ENCODE data around the gene KRT86.

KRT86 gene

DNA sequence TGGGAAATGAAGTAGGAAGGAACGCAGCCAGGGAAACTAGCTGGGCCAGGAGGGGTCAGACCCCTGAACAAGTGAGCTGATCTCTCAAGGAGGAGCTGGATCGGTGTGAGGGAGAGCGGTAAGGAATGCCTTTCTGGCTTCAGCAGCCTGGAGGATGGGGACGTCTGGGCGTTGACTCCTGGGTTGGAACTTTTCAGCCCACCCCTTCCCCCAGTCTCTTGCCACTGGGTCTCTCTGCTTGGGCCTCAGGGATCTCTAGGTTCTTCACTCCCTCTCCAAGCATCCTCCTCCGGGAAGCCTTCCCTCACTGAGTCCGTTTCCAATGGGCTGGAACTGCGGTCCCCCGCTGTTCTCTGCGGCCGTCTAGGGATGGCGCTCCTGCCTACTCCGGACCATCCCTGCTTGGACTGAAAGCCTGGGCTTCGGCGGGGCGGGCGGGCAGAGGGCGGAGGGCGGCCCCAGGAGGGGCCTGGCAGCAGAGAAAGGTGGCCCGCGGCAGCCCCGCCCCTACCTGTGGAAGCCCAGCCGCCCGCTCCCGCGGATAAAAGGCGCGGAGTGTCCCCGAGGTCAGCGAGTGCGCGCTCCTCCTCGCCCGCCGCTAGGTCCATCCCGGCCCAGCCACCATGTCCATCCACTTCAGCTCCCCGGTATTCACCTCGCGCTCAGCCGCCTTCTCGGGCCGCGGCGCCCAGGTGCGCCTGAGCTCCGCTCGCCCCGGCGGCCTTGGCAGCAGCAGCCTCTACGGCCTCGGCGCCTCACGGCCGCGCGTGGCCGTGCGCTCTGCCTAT lies 41.6 kb upstream of the KRT86 start, which contains the start of gene KRT7:
TSS of gene KRT7 (plus strand) at position 570 of the 788 bp plus-strand sequence. CDS start at position 624, 54 bp downstream.
- Histone ChIP-seq H3K9me3 (ENCODE audit: control insufficient read depth, insufficient read depth, low read depth, low read length) (no peaks in the 10 kb centered on the region), H3K27ac (ENCODE audit: low read depth, low read length) (no peak within 1 kb of the TSS), H3K36me3 (ENCODE audit: control insufficient read depth, insufficient read depth, low read length) (no peaks in the 10 kb centered on the region), H3K4me1 (ENCODE audit: control insufficient read depth, insufficient read depth, low read length) (peaks cover 39% of the 10 kb centered on the region), H3K9ac (ENCODE audit: low read length) (peak within 1 kb of the TSS; percentile 5), H3K4me3 (ENCODE audit: low read depth, low read length) (peak within 1 kb of the TSS; percentile 61), H3K27me3 (ENCODE audit: control insufficient read depth, insufficient read depth, low read length) (peaks cover 77% of the 10 kb centered on the region)

DNA sequence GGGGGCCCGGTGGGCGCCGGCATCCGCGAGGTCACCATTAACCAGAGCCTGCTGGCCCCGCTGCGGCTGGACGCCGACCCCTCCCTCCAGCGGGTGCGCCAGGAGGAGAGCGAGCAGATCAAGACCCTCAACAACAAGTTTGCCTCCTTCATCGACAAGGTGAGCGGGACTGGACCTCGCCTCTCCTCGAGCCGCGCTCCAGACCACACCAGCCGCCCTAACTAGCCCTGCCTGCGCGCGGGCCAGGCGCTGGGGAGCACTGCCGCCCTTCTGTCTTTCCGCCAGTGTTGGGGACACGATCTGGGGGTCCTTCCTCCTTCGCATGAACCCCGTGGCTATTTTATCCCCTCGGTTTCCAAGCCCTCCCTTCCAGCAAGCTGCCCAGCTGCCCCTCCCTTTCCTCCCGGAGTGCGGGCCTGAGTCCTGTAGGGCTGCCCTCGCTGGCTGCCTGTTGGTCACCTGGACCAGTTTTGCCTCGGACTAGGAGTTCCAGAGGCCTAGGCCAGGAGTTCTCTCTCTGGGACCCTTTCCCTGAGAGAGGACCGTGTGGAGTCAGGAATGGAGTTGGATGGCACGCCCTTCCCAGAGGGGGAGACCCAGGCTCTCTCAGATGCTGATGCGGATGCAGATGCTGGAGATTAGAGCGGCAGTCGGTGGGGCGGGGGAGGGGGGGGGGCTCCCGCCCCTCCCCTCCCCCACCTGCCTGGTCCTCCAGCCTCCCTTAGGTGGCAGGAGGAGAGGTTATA lies 40.8 kb upstream of the KRT86 start:
- peak overlapping the region; percentile 5 for H3K9ac ChIP-seq (ENCODE audit: low read length)
- H3K27ac ChIP-seq (ENCODE audit: low read depth, low read length), result no peak overlapping the region
- H3K4me1 ChIP-seq (ENCODE audit: control insufficient read depth, insufficient read depth, low read length), result peaks cover 46% of the 10 kb centered on the region
- H3K36me3 ChIP-seq (ENCODE audit: control insufficient read depth, insufficient read depth, low read length), result no peaks in the 10 kb centered on the region
- peaks cover 77% of the 10 kb centered on the region for H3K27me3 ChIP-seq (ENCODE audit: control insufficient read depth, insufficient read depth, low read length)
- no peaks in the 10 kb centered on the region for H3K9me3 ChIP-seq (ENCODE audit: control insufficient read depth, insufficient read depth, low read depth, low read length)
- H3K4me3 ChIP-seq (ENCODE audit: low read depth, low read length), result peak overlapping the region; percentile 61

DNA sequence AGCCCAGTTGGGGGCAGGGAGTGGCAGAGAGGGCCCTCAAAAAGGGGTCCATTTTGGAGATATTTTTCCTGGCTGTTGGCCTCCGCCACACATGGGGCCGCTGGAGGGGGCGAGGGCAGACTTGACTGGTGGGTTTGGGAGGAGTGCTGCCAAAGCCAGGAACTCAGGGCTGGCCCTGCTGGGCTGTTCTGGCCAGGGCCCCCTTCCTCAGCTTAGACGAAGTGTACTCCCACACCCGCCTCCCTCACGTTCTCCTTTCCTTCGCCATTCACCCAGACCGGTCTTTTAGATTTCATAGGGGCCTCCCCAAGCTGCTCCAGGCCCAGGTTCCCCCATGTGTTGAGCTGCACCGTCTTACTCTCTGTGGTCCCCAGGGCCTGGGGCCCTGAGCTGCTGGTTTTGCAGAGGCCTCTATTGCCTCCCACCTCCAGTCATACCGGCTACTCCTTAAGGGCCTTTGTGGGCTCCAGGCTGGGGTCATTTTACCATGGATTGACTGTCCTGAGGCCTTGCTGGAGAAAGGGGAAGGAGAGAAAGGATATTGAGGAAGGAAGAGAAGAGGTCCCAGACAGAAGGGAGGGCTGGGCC lies 40.1 kb upstream of the KRT86 start:
- Histone ChIP-seq H3K9ac (ENCODE audit: low read length) (no peak overlapping the region), H3K9me3 (ENCODE audit: control insufficient read depth, insufficient read depth, low read depth, low read length) (no peaks in the 10 kb centered on the region), H3K36me3 (ENCODE audit: control insufficient read depth, insufficient read depth, low read length) (no peaks in the 10 kb centered on the region), H3K4me1 (ENCODE audit: control insufficient read depth, insufficient read depth, low read length) (peaks cover 46% of the 10 kb centered on the region), H3K27me3 (ENCODE audit: control insufficient read depth, insufficient read depth, low read length) (peaks cover 72% of the 10 kb centered on the region), H3K27ac (ENCODE audit: low read depth, low read length) (no peak overlapping the region), H3K4me3 (ENCODE audit: low read depth, low read length) (no peak overlapping the region)

DNA sequence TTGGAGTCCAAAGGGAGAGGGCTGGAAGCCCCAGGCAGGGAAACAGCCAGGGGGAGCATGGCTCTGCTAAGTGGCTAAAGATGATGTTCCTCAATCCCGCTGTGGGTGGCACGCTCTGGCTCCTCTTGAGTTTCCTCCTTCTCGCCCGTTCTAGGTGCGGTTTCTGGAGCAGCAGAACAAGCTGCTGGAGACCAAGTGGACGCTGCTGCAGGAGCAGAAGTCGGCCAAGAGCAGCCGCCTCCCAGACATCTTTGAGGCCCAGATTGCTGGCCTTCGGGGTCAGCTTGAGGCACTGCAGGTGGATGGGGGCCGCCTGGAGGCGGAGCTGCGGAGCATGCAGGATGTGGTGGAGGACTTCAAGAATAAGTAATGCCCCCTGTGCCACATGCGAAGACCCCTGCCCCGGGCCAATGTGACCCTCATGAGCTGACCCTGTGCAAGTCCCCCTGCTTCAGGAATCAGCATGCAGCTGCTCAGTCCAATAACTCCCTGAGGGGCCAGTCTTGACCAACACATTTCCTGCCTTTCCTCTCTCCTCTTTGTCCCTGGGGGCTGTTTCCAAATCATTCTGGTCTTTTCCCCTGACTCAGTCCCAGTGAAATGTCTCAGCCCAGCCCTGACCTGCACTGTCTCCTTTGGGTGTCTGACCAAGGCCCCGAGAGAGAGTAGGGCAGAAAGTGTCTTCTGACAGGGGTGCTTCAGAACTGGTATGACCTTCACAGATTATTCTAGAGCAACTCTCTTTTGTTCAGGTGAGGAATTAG lies 39.3 kb upstream of the KRT86 start:
- no peaks in the 10 kb centered on the region for H3K9me3 ChIP-seq (ENCODE audit: control insufficient read depth, insufficient read depth, low read depth, low read length)
- H3K9ac ChIP-seq (ENCODE audit: low read length), result no peak overlapping the region
- peaks cover 63% of the 10 kb centered on the region for H3K27me3 ChIP-seq (ENCODE audit: control insufficient read depth, insufficient read depth, low read length)
- no peak overlapping the region for H3K27ac ChIP-seq (ENCODE audit: low read depth, low read length)
- no peak overlapping the region for H3K4me3 ChIP-seq (ENCODE audit: low read depth, low read length)
- peaks cover 46% of the 10 kb centered on the region for H3K4me1 ChIP-seq (ENCODE audit: control insufficient read depth, insufficient read depth, low read length)
- no peaks in the 10 kb centered on the region for H3K36me3 ChIP-seq (ENCODE audit: control insufficient read depth, insufficient read depth, low read length)

DNA sequence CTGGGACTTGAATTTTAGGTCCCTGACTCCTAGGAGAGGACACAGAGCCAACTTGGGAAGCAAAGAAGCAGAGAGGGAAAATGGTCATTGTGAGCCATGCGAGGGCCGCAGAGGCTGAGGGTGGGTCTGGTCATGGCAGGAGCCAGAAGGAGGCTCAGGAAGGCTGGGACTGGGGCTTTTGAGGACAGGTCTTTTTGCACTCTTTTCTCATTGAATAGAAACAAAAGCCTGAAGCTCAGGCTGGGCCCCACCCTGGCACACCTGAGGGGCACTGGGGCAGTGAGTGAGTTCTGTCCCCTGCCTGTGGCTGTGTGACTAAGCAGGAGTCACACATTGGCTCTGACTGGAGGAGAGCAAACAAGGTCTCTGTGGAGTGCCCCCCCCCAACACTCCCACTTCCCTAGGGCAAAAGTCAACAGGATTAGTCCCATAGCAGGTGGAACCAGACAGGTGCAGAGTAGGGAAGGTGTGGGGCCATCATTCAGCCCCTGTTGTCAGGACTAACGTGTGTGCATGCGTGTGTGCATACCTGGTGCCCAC lies 38.6 kb upstream of the KRT86 start:
- Histone ChIP-seq H3K36me3 (ENCODE audit: control insufficient read depth, insufficient read depth, low read length) (no peaks in the 10 kb centered on the region), H3K4me3 (ENCODE audit: low read depth, low read length) (no peak overlapping the region), H3K9ac (ENCODE audit: low read length) (no peak overlapping the region), H3K27me3 (ENCODE audit: control insufficient read depth, insufficient read depth, low read length) (peaks cover 56% of the 10 kb centered on the region), H3K9me3 (ENCODE audit: control insufficient read depth, insufficient read depth, low read depth, low read length) (no peaks in the 10 kb centered on the region), H3K27ac (ENCODE audit: low read depth, low read length) (no peak overlapping the region), H3K4me1 (ENCODE audit: control insufficient read depth, insufficient read depth, low read length) (peaks cover 46% of the 10 kb centered on the region)

DNA sequence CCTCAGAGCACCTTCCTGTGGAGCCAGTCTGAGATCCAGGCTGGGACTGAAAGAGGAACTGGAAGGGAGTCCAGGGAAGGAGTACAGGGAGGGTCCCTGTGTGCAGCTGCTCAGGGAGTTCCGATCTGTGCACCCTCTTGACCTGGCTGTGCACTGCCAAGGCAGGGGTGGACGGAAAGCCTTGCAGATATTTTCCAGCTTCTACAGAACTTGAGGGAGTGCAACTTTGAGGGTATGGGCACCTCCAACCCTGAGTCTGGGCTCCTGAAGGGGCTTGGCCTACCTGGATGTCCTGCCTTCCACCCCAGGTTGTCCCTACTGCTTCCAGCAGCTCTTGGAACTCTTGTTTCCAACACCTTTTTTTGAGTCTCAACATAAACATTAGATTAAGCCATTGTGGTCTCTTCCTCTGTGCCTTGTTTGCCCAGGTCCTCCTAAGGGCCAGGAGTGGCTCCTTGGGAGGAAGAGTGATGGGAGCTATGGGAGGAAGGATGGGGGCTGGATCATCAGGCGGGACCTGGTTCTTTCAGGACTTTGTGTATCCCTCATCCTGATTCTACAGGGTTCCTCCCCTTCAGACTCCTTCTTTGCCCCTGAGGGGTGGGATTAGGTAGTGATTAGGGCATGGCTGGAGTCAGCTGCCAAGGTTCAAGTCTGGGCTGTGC lies 37.9 kb upstream of the KRT86 start:
- H3K4me1 ChIP-seq (ENCODE audit: control insufficient read depth, insufficient read depth, low read length), result peaks cover 42% of the 10 kb centered on the region
- H3K27me3 ChIP-seq (ENCODE audit: control insufficient read depth, insufficient read depth, low read length), result peaks cover 50% of the 10 kb centered on the region
- H3K27ac ChIP-seq (ENCODE audit: low read depth, low read length), result no peak overlapping the region
- H3K9me3 ChIP-seq (ENCODE audit: control insufficient read depth, insufficient read depth, low read depth, low read length), result no peaks in the 10 kb centered on the region
- H3K9ac ChIP-seq (ENCODE audit: low read length), result no peak overlapping the region
- no peaks in the 10 kb centered on the region for H3K36me3 ChIP-seq (ENCODE audit: control insufficient read depth, insufficient read depth, low read length)
- no peak overlapping the region for H3K4me3 ChIP-seq (ENCODE audit: low read depth, low read length)

DNA sequence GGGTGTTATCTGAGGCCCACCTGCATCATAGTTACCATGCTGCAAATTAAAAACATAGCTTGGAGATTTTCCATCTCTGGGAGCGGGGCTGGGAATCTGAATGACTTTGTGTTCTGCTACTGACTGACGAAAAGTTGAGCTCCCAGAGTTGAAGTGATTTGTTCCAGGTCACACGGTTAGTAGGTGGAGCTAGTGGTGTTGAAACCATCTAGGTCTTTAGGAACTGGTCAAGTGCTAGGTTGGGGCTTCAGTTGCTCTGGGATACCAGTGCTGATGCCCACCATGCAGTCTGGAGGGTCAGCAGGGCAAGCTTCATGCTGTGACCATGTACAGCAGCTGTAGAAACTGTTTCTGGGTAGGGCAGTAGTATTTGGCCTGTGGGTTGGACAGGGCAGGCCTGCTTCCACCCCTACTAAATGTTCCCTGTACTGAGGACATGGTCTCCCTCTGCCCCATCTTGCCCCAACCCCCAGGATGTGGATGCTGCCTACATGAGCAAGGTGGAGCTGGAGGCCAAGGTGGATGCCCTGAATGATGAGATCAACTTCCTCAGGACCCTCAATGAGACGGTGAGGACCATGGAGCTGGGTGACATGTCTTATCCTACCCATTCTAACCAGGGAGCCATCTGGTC lies 36.1 kb upstream of the KRT86 start:
- no peak overlapping the region for H3K9ac ChIP-seq (ENCODE audit: low read length)
- no peaks in the 10 kb centered on the region for H3K36me3 ChIP-seq (ENCODE audit: control insufficient read depth, insufficient read depth, low read length)
- H3K4me1 ChIP-seq (ENCODE audit: control insufficient read depth, insufficient read depth, low read length), result peaks cover 32% of the 10 kb centered on the region
- peaks cover 31% of the 10 kb centered on the region for H3K27me3 ChIP-seq (ENCODE audit: control insufficient read depth, insufficient read depth, low read length)
- no peaks in the 10 kb centered on the region for H3K9me3 ChIP-seq (ENCODE audit: control insufficient read depth, insufficient read depth, low read depth, low read length)
- no peak overlapping the region for H3K27ac ChIP-seq (ENCODE audit: low read depth, low read length)
- H3K4me3 ChIP-seq (ENCODE audit: low read depth, low read length), result no peak overlapping the region

DNA sequence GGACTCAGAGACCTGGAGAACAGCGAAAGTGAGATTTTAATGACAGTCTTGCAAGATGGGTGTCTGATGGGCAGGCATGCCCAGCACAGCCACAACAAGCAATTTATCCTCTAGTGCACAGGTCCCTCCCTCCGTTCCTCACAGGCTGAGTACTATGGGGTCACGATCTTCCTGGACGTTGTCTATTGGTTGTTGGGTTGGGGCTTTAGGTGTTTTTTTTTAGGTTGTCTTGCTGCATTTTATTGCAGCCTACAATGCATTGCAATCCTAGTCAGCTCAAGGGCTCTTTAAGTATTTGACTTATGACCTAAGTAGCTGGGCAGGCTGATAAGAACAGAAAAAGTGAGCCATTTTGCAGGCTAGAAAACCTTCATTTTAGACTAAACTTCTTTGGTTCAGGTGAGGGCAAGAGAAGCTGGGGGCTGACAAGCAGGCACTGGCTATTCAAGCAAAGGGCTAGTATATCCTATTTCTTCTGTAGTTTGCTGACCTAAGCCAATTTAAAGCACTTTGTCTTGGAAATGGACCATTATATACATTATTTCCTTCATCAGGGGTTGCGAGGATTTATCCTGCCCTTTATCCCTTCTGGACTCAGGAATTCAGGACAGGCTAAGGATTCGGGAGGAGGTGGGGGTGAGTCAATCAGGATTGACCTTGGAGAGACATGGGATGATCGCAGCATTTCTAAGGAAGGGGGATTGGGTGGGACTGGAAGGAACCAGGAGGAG lies 35.4 kb upstream of the KRT86 start:
- Histone ChIP-seq H3K27me3 (ENCODE audit: control insufficient read depth, insufficient read depth, low read length) (peaks cover 25% of the 10 kb centered on the region), H3K36me3 (ENCODE audit: control insufficient read depth, insufficient read depth, low read length) (no peaks in the 10 kb centered on the region), H3K9ac (ENCODE audit: low read length) (no peak overlapping the region), H3K4me1 (ENCODE audit: control insufficient read depth, insufficient read depth, low read length) (peaks cover 36% of the 10 kb centered on the region), H3K4me3 (ENCODE audit: low read depth, low read length) (no peak overlapping the region), H3K27ac (ENCODE audit: low read depth, low read length) (no peak overlapping the region), H3K9me3 (ENCODE audit: control insufficient read depth, insufficient read depth, low read depth, low read length) (no peaks in the 10 kb centered on the region)

DNA sequence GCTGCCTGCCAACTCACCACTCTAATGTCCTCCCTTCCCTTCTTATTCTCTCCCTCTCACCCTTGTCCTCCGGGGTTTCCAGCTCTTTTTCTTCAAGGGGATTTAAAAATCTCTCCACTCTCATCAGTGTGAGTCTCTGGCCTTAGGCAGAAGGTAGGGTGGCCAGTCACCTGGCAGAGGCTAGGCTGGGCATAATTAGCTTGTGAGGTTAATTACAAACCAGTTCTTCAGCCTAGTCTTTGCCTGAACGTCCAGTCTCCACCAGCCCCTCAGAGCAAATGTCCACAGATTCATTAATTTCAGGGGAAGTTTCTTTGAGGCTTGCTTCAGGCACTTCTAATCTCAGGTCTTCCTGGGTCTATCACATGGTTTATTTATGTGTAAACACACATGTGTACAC lies 34.7 kb upstream of the KRT86 start:
- Histone ChIP-seq H3K36me3 (ENCODE audit: control insufficient read depth, insufficient read depth, low read length) (no peaks in the 10 kb centered on the region), H3K9me3 (ENCODE audit: control insufficient read depth, insufficient read depth, low read depth, low read length) (no peaks in the 10 kb centered on the region), H3K4me1 (ENCODE audit: control insufficient read depth, insufficient read depth, low read length) (peaks cover 35% of the 10 kb centered on the region), H3K9ac (ENCODE audit: low read length) (no peak overlapping the region), H3K27ac (ENCODE audit: low read depth, low read length) (no peak overlapping the region), H3K27me3 (ENCODE audit: control insufficient read depth, insufficient read depth, low read length) (peaks cover 18% of the 10 kb centered on the region), H3K4me3 (ENCODE audit: low read depth, low read length) (no peak overlapping the region)
